Activated naive CD4-positive, alpha-beta T cell treated with Interleukin-2 at 50 U/mL for 16 hours (primary cell): ENCODE measurements around the gene PSD.

Experiments used
- DNase-seq: peaks from one replicate; pipeline ENCODE4 v3.0.0-alpha.2; 2020

The PSD gene

GRCh38 chr10:102438374-102438773 is 19.8 kb upstream of the PSD start:
- no peak for DNase-seq

- DNase-seq = no peak
Observed at GRCh38 chr10:102437515-102437914, 18.9 kb upstream of the PSD start.

GRCh38 chr10:102436312-102436711 is 17.7 kb upstream of the PSD start:
- DNase-seq = no peak

- DNase-seq = peak; percentile 44
Observed at GRCh38 chr10:102435529-102436233, 17.1 kb upstream of the PSD start.

- no peak for DNase-seq
Observed at GRCh38 chr10:102435133-102435497, 16.5 kb upstream of the PSD start.

- DNase-seq = no peak
Observed at GRCh38 chr10:102434394-102435132, 16.0 kb upstream of the PSD start.

- no peak for DNase-seq
Observed at GRCh38 chr10:102433619-102434046, 15.0 kb upstream of the PSD start.

GRCh38 chr10:102432162-102432950 is 13.8 kb upstream of the PSD start, which contains the start of gene CUEDC2:
Gene CUEDC2, minus strand, starts transcription at chr10:102432574. Its CDS starts 7,386 bp downstream, at chr10:102425188.
- peak; percentile 97 for DNase-seq

GRCh38 chr10:102431452-102432124 is 13.0 kb upstream of the PSD start:
- DNase-seq = no peak

GRCh38 chr10:102429468-102429867 is 10.9 kb upstream of the PSD start:
- no peak for DNase-seq

- no peak for DNase-seq
Observed at GRCh38 chr10:102426803-102427287, 8.3 kb upstream of the PSD start.

GRCh38 chr10:102425444-102425843 is 6.9 kb upstream of the PSD start:
- DNase-seq = no peak

GRCh38 chr10:102424916-102425315 is 6.3 kb upstream of the PSD start:
- DNase-seq = no peak

- DNase-seq = no peak
Observed at GRCh38 chr10:102424145-102424544, 5.6 kb upstream of the PSD start.

- DNase-seq = no peak
Observed at GRCh38 chr10:102423372-102423968, 4.9 kb upstream of the PSD start.

GRCh38 chr10:102422545-102423129 is 4.1 kb upstream of the PSD start:
- DNase-seq = peak; percentile 60

- DNase-seq = peak; percentile 37
Observed at GRCh38 chr10:102421757-102422512, 3.4 kb upstream of the PSD start.

- no peak for DNase-seq
Observed at GRCh38 chr10:102421507-102421756, 2.8 kb upstream of the PSD start.

GRCh38 chr10:102420714-102421506 is 2.3 kb upstream of the PSD start, which contains the start of gene FBXL15:
Gene FBXL15, plus strand, starts transcription at chr10:102420836. Its CDS starts 294 bp downstream, at chr10:102421130.
- DNase-seq = peak; percentile 94

GRCh38 chr10:102420181-102420713 is 1.7 kb upstream of the PSD start:
- no peak for DNase-seq
